G401 (cell line): ENCODE results near the gene TMEM117. TPM values are rescaled to one million over a fixed set of nuclear protein-coding genes. Genes with fewer than 3 reads are reported as not detected.
"Not testable (repeated sequence)": the region's sequence is repeated elsewhere in the genome, so short reads cannot be mapped to it uniquely, and the experiment has no call there.

Experiments
- DNase-seq: peaks from one replicate; pipeline ENCODE4 v3.0.0-alpha.2; 2015; ENCODE audit warnings: low spot score
- in situ Hi-C: cut with HindIII; loops from 2 replicates; pipeline ENCODE4 v1.10.0; 2016; ENCODE audit warnings: low sequenced_read_pairs, mixed read lengths
- total RNA-seq: library from RNA; depleted of rRNA; stranded (reverse); fragments of >200 nt; shearing (Covaris generic); gene quantifications from 2 replicates; pipeline ENCODE4 v1.2.3, GENCODE V29; 2014

Gene TMEM117
- total RNA-seq, 1 experiment from 2014 or later: 6.2 TPM

GRCh38 chr12:44227616-44228015 lies 391.7 kb downstream of the TMEM117 start:
- in situ Hi-C loops: no loop called here
- DNase-seq: no peak

- DNase-seq: no peak
- in situ Hi-C loops: no loop called here
Observed at GRCh38 chr12:44229846-44230245, 394.0 kb downstream of the TMEM117 start.

GRCh38 chr12:44235674-44236073 lies 399.8 kb downstream of the TMEM117 start:
- no peak for DNase-seq
- in situ Hi-C loops: no loop called here

- in situ Hi-C loops: no loop called here
- DNase-seq: no peak
Observed at GRCh38 chr12:44240186-44240585, 404.3 kb downstream of the TMEM117 start.

- DNase-seq: no peak
- in situ Hi-C loops: no loop called here
Observed at GRCh38 chr12:44245932-44246331, 410.1 kb downstream of the TMEM117 start.

GRCh38 chr12:44246482-44247105 lies 410.7 kb downstream of the TMEM117 start:
- in situ Hi-C loops: no loop called here
- no peak for DNase-seq

GRCh38 chr12:44247588-44247987 lies 411.7 kb downstream of the TMEM117 start:
- DNase-seq: no peak
- in situ Hi-C loops: no loop called here

GRCh38 chr12:44248436-44248835 lies 412.6 kb downstream of the TMEM117 start:
- in situ Hi-C loops: no loop called here
- no peak for DNase-seq

- DNase-seq, in situ Hi-C loops: not testable (repeated sequence)
Observed at GRCh38 chr12:44250440-44250839, 414.6 kb downstream of the TMEM117 start.

- in situ Hi-C loops: no loop called here
- no peak for DNase-seq
Observed at GRCh38 chr12:44253338-44253856, 417.5 kb downstream of the TMEM117 start.

GRCh38 chr12:44258246-44258645 lies 422.4 kb downstream of the TMEM117 start:
- in situ Hi-C loops: no loop called here
- no peak for DNase-seq

- in situ Hi-C loops: no loop called here
Observed at GRCh38 chr12:44259890-44260289, 424.0 kb downstream of the TMEM117 start.

GRCh38 chr12:44260581-44260980 lies 424.7 kb downstream of the TMEM117 start:
- in situ Hi-C loops: no loop called here
- no peak for DNase-seq

More at GRCh38 chr12:44259890-44260289, 424.0 kb downstream of the TMEM117 start:
- no peak for DNase-seq

GRCh38 chr12:44285321-44285960 lies 449.6 kb downstream of the TMEM117 start:
- peak; percentile 92 for DNase-seq
- in situ Hi-C loops: no loop called here

GRCh38 chr12:44286336-44286735 lies 450.5 kb downstream of the TMEM117 start:
- peak; percentile 15 for DNase-seq
- in situ Hi-C loops: no loop called here

GRCh38 chr12:44286821-44287505 lies 451.1 kb downstream of the TMEM117 start:
- in situ Hi-C loops: no loop called here
- peak; percentile 46 for DNase-seq

GRCh38 chr12:44287545-44287944 lies 451.7 kb downstream of the TMEM117 start:
- DNase-seq: no peak
- in situ Hi-C loops: no loop called here

GRCh38 chr12:44294649-44295048 lies 458.8 kb downstream of the TMEM117 start:
- in situ Hi-C loops: no loop called here
- no peak for DNase-seq

- DNase-seq: no peak
- in situ Hi-C loops: no loop called here
Observed at GRCh38 chr12:44295958-44296623, 460.2 kb downstream of the TMEM117 start.
